ENCODE data around the gene MSANTD2. TPM values are rescaled to one million over a fixed set of nuclear protein-coding genes. Genes with fewer than 3 reads are reported as not detected.

The MSANTD2 gene
- total and polyA plus RNA-seq, 8 donors: 9.4 to 46.3 (median 39.9) TPM

DNA sequence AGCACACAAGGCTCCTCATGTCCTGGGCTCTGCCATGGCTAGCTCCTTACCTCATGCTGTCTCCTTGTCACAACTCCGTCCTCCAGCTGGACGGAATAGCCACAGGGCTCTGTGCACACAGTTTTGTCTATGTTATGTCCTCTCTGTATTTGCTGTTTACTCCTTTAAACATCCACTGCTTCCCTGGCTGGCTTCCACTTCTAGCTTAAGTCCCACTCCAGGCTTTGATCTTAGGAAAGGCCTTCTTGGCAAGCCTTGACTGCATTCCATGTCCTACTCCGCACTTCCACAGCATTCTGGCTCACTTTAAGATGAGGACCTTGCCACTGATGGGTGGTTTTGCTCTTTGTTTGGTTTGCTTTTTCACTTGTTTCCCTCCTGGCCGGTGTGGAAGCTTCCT lies 42.1 kb upstream of the MSANTD2 start:
- H3K27ac ChIP-seq: no peak overlapping the region
- intact Hi-C loops (cut with DNase I): no loop called here
- H3K9me3 ChIP-seq: no peaks in the 10 kb centered on the region
- DNase-seq: peak in 1 of 4 donors; percentile 63
- H3K4me3 ChIP-seq: no peak overlapping the region
- no peak for TF ChIP-seq CTCF (IDR thresholded peaks at IDR 0.05)
- H3K27me3 ChIP-seq: peaks cover 81 to 98% of the 10 kb centered on the region in 2 donors
- H3K36me3 ChIP-seq: no peaks in the 10 kb centered on the region
- peak; percentile 63 for ATAC-seq
- peaks cover 17 to 23% of the 10 kb centered on the region in 2 donors for H3K4me1 ChIP-seq

DNA sequence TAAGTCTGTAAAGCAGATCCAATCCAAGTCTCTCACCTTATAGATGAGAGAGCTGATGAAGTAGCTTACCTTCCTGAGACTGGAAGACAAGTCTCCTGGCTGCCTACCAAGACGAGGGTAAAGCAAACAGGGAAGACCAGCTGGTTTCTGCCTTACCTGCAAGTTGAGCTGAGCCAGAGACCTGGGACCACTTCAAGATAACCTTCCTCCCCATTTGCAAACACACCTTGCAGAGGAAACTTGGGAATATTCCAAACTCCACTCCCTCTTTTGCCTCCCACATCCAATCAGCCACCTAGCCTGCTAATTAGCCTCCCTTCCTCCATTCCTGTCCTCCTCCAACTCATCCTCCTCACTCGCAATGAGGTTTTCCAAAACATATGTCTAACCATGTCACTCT lies 41.6 kb upstream of the MSANTD2 start:
- H3K4me3 ChIP-seq: no peak overlapping the region
- no peak for TF ChIP-seq CTCF (IDR thresholded peaks at IDR 0.05)
- peaks cover 21 to 28% of the 10 kb centered on the region in 2 donors for H3K4me1 ChIP-seq
- ATAC-seq (peak; percentile 35), DNase-seq (peak in 2 of 4 donors; percentile 41 to 50)
- no peaks in the 10 kb centered on the region for H3K9me3 ChIP-seq
- no peaks in the 10 kb centered on the region for H3K36me3 ChIP-seq
- H3K27ac ChIP-seq: no peak overlapping the region
- peaks cover 80 to 97% of the 10 kb centered on the region in 2 donors for H3K27me3 ChIP-seq
- intact Hi-C loops (cut with DNase I): no loop called here

GRCh38 chr11:124841201-124841600 lies 41.0 kb upstream of the MSANTD2 start:
- no peak for DNase-seq
- ATAC-seq: no peak
- H3K4me3 ChIP-seq: no peak overlapping the region
- peaks cover 21 to 32% of the 10 kb centered on the region in 2 donors for H3K4me1 ChIP-seq
- no peak overlapping the region for H3K27ac ChIP-seq
- intact Hi-C loops (cut with DNase I): no loop called here
- peaks cover 76 to 94% of the 10 kb centered on the region in 2 donors for H3K27me3 ChIP-seq
- no peak for TF ChIP-seq CTCF (IDR thresholded peaks at IDR 0.05)
- H3K9me3 ChIP-seq: no peaks in the 10 kb centered on the region
- H3K36me3 ChIP-seq: no peaks in the 10 kb centered on the region

DNA sequence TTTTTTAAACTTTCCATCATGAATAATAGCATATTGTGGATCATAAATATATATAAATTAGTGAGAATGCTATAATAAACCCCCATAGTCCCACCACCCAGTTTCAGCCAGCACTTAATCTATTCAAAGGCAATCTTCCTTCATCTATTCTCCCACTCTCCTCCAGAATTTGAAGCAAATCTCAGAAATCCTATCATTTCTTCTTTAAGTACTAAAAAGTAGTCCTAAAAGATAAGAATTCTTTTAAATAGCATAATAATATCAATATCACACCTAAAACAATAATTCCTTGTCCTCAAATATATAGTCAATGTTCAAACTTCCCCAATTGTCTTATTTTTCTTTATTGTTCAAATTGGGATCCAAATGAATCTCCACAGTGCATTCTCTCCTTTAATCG lies 40.5 kb upstream of the MSANTD2 start:
- H3K4me3 ChIP-seq: no peak overlapping the region
- H3K36me3 ChIP-seq: no peaks in the 10 kb centered on the region
- H3K27ac ChIP-seq: no peak overlapping the region
- no peak for ATAC-seq
- DNase-seq: no peak
- no peaks in the 10 kb centered on the region for H3K9me3 ChIP-seq
- no peak for TF ChIP-seq CTCF (IDR thresholded peaks at IDR 0.05)
- intact Hi-C loops (cut with DNase I): no loop called here
- H3K4me1 ChIP-seq: peaks cover 21 to 32% of the 10 kb centered on the region in 2 donors
- H3K27me3 ChIP-seq: peaks cover 71 to 94% of the 10 kb centered on the region in 2 donors

GRCh38 chr11:124839972-124840621 lies 39.9 kb upstream of the MSANTD2 start:
- no peaks in the 10 kb centered on the region for H3K36me3 ChIP-seq
- no peaks in the 10 kb centered on the region for H3K9me3 ChIP-seq
- H3K4me1 ChIP-seq: peaks cover 21 to 32% of the 10 kb centered on the region in 2 donors
- peak overlapping the region in 1 of 2 donors; percentile 20 for H3K4me3 ChIP-seq
- intact Hi-C loops (cut with DNase I): loop anchor here in 1 of 2 donors (5.0 kb wide), 1 partner anchor 173 kb away; no protein-coding TSS in a partner anchor
- ATAC-seq (no peak), DNase-seq (no peak)
- no peak overlapping the region for H3K27ac ChIP-seq
- TF ChIP-seq CTCF (IDR thresholded peaks at IDR 0.05): no peak
- H3K27me3 ChIP-seq: peaks cover 65 to 94% of the 10 kb centered on the region in 2 donors

Measured in left lung (tissue), 10 donors.